Measurements from ENCODE around the gene PI4K2A.
"Not testable (repeated sequence)": the region's sequence is repeated elsewhere in the genome, so short reads cannot be mapped to it uniquely, and the experiment has no call there.

PI4K2A gene

DNA sequence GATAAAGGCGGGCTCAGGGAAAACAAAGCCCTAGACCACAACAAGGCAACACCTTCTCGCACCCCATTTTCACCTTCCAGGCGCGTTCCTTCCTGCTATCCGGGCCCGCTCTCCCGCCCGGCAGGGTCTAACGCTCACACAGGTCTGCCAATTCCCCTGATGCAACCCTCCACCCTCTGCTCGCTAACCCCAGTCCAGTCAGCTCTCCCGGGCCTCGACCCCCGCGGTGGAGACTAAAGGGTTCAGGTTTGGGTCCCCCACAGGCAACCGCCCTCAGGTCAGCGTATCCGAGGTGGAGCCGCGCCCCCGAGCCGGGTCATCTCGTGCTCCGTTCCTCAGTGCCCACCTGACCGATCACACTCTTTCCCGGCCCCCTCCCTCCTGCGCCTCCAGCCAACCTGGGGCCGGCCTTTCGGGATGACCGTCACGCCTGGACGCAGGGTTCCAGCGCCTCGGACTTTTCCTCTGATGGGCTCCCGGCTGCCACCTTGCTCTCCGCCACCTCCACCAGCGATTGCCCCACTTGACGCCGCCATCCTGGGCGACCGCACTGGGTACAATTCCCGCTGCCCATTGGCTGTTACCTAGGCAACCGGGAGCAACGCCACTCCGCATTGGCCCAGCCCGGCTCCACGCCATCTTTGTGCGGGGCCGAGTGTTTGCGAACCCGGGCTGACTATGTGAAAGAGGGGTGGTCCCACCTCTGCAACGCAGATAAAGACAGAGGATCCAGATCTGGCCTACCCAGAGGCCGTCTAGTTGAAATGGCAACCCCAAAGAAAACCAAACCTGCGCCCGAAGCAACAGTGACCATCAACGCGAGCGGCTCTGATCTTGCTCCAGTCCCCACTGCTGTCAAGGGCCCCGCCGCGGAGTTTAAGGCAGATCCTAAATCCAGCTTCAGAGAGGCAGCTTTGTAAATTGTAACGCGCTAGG, 7.3 kb upstream of the PI4K2A start, which contains the start of gene MORN4:
Gene MORN4, minus strand, starts transcription at position 552 of the 936 bp plus-strand sequence. CDS start 13,847 bp downstream, outside the sequence.
- DNase-seq: peak; percentile 77

DNA sequence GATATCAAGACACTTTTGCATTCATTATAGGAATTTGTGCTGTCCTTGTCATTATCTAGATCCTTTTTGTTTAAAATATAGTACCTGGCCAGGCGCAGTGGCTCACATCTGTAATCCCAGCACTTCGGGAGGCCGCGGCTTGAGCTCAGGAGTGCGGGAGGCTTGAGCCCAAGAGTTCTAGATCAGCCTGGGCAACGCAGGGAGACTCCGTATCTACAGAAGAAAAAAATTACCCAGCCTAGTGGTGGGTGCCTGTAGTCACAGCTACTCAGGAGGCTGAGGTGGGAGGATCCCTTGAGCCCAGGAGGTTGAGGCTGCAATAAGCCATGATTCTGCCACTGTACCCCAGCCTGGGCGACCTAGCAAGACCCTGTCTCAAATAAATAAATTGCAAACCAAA, 6.5 kb upstream of the PI4K2A start:
- DNase-seq: no peak

GRCh38 chr10:97635577-97635976, 4.9 kb upstream of the PI4K2A start:
- DNase-seq: no peak

GRCh38 chr10:97639090-97639489, 1.4 kb upstream of the PI4K2A start:
- DNase-seq: not testable (repeated sequence)

GRCh38 chr10:97640868-97641811, 669 bp downstream of the PI4K2A start:
- DNase-seq: peak; percentile 35

DNA sequence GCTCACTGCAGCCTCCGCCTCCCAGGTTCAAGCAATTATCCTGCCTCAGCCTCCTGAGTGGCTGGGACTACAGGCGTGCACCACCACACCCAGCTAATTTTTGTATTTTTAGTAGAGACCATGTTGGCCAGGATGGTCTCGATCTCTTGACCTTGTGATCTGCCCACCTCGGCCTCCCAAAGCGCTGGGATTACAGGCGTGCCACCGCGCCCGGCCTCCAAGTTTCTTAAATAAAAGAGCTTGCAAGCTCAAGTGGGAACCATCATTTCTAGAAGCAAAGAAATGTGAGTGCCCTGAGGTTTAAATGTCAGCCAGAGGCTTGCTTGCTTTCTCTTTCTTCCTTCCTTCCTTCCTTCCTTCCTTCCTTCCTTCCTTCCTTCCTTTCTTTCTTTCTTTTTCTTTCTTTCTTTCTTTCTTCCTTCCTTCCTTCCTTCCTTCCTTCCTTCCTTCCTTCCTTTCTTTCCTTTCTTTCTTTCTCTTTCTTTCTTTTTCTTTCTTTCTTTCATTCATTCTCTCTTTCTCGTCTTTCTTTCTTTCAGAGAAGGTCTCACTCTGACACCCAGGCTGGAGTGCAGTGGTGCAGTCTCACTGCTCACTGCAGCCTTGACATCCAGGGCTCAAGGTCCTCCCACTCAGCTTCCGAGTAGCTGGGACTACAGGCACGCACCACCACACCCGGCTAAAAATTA, 2.1 kb downstream of the PI4K2A start:
- DNase-seq: not testable (repeated sequence)

DNA sequence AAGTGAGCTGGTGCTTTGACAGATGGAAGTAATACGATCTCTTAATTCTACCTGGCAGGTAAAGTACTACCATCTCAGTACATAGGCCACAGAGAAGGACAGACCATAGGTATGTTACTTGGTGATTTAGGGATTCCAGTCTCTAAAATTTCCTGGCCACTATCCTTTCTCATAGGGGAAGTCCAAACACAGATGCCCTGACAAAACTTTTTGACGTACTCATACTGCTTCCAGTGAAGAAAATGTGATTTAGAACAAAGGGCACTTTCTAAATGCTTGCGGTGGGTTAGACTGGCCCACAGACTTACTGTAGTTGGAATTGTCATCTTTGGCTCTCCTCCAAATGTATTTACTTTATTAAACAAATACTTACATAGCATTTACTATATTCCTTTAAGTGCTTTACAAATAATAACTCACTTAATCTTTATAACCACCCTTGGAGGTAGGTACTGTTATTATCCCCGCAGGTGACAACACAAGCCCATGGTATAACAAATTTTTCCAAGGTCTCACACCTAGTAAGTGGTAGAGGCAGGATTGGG, 3.0 kb downstream of the PI4K2A start:
- no peak for DNase-seq

GRCh38 chr10:97644936-97645335, 4.5 kb downstream of the PI4K2A start:
- DNase-seq: no peak

DNA sequence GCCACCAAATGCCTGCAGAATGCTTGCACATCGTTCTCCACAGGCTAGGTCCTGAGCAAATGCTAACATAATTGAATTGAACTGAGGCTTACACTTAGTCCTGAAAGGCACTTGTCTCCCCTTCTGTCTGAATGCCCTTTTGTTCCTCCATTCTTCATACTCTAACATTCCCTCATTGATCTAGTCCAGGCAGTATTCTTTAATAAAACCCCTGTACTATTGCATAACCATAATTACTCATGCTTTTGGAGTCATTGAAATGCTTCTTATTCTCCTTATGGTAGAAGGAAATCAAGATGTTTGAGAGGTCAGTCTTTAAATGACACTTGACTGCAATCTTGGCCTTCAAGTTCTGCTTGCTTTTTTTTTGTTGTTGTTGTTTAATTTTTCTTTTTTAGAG, 7.1 kb downstream of the PI4K2A start:
- peak; percentile 20 for DNase-seq

DNA sequence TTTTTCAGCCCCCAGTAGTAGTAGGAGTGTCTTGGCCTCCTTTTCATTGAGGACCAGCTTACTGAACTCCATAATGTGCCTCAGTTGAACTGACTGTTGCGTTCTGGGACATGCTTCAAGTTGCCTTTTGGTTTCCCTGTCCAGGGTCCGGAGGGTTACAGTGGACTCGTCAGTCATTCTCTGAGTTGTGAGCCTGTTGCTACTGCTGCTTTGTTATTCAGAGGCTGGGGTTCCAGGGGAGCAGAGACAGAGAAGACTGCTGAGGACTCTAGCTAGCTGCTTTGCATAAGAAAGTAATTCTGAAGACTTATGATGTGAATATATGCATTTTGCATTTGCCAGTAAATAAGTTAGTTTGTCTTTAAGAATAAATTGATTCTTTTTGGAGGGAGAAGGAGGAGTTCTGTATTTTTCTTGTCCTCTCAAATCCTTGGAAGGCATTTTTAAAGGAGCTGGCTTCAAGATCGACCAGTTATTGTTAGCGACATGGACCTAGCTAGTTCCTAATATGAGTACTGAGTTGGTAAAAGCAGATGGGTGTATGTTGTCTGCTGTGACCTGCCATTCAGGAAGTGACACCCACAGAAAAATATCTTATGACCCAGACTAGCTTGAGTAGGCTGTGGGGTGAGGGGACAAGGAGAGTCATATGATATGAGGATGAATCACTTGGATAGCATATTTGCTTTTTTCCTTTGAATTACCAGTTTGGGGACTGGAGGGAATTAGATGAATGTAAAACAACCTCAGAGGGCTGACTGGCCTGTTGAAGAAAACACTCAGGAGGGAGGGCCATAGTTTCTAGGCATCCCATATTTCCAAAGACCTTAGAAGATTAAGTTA, 8.3 kb downstream of the PI4K2A start:
- DNase-seq: peak; percentile 81

DNA sequence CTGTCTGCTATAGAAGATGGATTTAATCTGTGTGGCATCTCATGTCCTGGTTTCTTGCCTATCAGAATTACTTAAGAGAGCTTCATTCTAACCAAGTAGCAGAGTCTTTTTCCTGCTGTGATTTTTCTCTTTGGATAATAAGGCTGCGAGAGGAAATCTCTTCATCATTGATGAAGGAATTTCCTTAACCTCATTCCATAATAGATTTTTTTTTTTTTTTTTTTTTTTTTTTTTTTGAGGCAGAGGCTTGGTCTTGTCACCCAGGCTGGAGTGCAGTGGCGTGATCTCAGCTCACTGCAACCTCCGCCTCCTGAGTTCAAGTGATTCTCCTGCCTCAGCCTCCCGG, 8.9 kb downstream of the PI4K2A start:
- not testable (repeated sequence) for DNase-seq

GRCh38 chr10:97650726-97651125, 10.3 kb downstream of the PI4K2A start:
- peak; percentile 17 for DNase-seq

- no peak for DNase-seq
These were observed 11.3 kb downstream of the PI4K2A start for GRCh38 chr10:97651773-97652172.

GRCh38 chr10:97656777-97657176, 16.3 kb downstream of the PI4K2A start:
- DNase-seq: peak; percentile 72

DNA sequence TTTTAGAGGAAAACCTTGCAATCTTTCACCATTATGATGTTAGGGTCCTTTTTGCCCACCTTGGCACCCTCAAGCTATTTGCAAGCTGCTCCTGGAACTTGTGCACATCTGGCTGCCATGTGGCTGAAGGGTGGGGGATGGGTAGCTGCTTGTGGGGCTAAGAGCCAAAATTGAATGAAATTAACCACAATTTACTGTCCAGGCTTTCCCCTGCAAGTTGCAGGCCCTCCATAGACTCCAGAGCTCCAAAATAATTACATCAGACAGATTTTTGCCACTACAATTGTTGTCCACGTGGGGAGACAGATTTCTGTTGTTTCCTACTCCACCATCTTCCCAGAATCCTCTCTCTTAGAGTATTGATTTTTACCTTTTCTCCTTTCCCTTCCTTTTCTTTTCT, 19.1 kb downstream of the PI4K2A start:
- no peak for DNase-seq

- DNase-seq: peak; percentile 12
These were observed 23.9 kb downstream of the PI4K2A start for GRCh38 chr10:97664282-97664850.

DNA sequence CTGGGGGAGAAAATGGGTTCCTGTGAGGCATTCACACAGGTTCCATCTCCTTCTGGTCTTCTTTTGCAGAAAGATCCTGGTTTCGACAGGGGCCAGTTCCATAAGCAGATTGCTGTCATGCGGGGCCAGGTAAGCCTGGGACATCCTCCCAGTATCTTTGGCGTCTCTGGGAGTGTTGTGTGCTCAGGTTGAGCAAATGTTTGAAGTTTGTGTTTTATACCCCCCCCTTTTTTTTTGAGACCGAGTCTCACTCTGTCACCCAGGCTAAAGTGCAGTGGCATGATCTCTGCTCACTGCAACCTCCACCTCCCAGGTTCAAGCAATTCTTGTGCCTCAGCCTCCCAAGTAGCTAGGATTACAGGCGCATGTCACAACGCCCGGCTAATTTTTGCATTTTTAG, 26.5 kb downstream of the PI4K2A start:
- no peak for DNase-seq

DNA sequence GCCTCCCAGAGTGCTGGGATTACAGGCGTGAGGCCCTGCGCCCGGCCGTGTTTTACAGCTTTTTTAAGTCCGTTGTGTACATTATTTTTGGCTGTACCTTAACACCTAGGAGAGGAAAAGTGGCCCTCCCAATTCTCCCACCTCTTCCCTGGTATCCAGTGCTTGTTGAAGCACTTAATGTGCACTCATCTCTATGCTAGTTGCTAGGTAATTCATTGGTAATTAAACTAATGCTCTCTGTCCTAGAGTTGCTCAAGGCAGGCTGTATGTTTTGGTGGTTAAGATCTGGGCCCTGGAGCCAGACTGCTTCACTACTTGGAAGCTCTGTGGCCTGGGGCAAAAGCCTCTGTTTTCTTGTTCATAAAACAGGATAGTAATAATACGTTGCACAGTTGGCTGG, 27.0 kb downstream of the PI4K2A start:
- no peak for DNase-seq

DNA sequence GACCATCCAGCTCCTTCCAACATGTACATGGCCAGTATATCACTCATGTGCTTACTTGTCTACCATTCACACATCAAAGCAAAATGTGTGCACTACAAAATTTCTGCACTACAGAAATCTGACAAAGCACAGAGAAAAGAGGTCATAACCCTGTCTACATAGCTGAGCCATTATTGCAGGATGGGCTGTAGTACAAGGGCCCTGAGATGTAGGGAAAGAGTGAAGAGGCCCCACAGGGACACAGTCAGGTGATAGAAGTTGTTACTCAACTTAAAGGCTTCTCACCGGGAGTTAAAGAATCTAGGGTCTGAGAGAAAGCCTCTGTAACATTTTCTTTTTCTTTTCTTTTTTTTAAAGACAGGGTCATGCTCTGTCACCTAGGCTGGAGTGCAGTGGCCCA, 29.1 kb downstream of the PI4K2A start:
- no peak for DNase-seq

- DNase-seq: peak; percentile 78
These were observed 33.5 kb downstream of the PI4K2A start for GRCh38 chr10:97673736-97674525.
